GM04503 (cell line): ENCODE data around the gene QARS1.

Source experiments
- DNase-seq: peaks from one replicate; pipeline ENCODE4 v3.0.0-alpha.2; 2012; ENCODE audit warnings: low read depth

Gene QARS1

GRCh38 chr3:49120438-49121131, 16.0 kb upstream of the QARS1 start, which contains the start of gene USP19:
USP19 (minus strand) TSS chr3:49120823; CDS start chr3:49119145, 1,678 bp downstream.
- peak; percentile 59 for DNase-seq

GRCh38 chr3:49120096-49120437, 15.5 kb upstream of the QARS1 start:
- no peak for DNase-seq

DNA sequence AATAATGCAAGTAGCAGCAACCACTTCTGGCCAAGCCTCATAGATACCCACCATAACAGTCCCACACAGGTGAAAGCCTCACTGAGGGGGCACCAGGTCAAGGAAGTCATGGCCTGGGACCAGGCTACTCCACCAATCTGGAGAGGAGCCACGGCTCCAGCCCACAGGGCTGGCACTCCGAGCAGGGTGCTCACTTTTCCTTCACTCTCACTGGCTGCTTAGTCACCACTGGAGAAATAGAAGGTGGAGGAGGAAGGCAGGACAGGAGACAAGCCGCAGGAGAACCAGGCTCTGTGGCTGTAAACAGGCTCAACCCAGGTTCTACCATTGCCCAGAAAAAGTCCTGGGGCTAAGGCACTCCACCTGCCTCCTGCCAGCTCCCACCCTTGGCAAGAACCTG, 14.9 kb upstream of the QARS1 start:
- DNase-seq: no peak

- no peak for DNase-seq
Measured at GRCh38 chr3:49119036-49119435, 14.5 kb upstream of the QARS1 start.

DNA sequence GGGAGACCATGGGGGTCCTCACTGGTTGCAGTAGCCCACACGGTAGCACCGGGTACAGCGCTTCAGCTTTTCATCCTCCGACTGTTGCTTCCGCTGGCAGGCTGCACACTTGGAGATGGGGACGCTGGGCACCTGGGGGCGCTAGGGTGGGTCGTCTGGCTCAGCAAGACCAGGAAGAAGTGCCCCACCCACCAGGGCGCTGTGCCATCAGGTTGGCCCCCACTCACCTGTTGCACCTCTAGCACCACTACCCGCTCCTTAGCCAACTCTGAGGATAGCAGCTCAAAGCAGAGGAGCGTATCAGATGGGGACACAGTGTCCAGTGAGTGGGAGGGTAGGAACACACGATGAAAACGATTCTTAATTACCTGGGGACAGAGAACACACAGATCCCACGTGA, 7.7 kb upstream of the QARS1 start:
- DNase-seq: no peak

DNA sequence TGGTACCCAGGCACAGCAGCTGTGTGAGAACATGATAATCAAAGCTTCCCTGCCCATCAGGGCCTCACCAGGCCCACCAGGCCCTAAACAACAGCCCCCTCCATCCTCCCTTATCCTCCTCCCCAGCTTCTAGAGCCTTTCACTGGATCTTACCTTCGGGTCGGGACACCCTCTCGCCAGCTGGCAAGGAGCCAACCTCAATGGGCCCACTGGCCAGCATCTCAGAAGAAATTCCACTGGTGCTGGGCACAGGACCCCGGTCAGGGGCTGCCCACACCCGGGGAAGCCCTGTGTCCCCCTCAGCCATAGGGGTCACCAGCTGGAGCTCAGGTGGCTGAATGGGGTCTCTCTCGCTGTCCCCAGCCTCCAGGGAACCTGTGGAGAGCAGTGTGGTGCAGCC, 6.8 kb upstream of the QARS1 start:
- DNase-seq: no peak

GRCh38 chr3:49110780-49111179, 6.2 kb upstream of the QARS1 start:
- no peak for DNase-seq

DNA sequence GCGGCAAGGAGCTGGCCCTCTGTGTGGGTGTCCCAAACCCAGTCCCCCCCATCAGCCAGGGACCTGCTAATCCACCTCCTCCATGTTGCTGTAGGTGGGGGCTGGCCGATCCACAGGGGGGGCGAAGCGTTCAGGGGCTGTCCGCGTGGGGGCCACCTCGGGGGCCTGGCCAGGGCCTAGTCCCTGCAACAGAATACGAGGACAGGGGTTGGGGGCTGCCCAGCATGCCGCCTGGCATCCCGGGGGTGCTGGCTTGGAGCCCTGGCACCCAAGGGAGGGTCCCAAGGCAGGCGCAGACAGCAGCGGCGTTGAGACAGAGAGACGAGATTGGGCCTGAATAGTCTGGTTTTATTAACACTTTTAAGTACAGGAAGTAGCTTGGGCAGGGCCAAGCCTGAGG, 3.8 kb upstream of the QARS1 start:
- no peak for DNase-seq

- DNase-seq: no peak
Measured at GRCh38 chr3:49104052-49104426, 518 bp downstream of the QARS1 start.

DNA sequence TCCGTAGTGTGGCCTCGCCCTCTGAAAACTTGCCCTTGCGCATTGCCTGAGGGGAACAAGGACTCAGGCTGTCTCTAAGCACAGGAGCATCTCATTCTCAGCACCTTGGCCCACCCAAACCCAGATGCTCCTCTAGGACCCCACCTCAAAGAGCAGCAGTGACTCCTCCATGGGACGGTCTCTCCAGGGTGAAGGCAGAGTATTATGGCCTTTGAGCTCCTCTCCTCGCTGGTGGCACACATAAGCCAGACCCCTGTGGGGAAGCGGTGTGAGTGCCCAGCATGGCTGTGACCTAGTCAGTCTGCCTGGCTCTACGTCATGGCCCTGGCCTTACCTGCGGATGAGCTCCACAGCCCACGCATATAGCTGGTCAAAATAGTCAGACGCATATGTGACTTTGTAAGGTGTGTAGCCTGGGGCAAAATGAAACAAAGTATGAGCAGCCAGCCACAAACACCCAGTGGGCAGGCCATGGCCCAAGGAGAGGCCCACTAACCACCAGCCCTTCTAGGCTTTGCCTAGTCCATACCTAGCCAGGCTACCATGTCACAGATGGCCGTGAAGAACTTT, 4.4 kb downstream of the QARS1 start:
- DNase-seq: no peak

- no peak for DNase-seq
Measured at GRCh38 chr3:49098910-49099630, 5.5 kb downstream of the QARS1 start.

DNA sequence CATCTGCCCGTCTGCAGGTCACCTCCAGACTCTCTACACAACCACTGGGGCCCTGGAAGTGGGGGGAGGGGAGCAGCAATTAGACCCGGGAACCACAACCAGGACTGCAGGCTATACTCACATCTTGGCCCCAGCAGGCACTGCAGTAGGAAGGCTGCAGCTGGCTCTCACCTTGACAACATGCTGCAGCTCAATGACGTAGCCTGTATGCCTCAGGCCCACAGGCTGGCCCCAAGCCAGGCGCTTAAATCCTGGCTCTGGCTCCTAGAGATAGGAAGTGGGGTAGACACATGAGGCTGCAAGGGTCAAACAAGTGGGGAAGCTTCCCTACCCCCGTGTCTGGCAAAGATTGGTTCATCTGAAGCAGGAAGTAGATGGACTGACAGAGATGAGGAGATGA, 6.1 kb downstream of the QARS1 start:
- no peak for DNase-seq

DNA sequence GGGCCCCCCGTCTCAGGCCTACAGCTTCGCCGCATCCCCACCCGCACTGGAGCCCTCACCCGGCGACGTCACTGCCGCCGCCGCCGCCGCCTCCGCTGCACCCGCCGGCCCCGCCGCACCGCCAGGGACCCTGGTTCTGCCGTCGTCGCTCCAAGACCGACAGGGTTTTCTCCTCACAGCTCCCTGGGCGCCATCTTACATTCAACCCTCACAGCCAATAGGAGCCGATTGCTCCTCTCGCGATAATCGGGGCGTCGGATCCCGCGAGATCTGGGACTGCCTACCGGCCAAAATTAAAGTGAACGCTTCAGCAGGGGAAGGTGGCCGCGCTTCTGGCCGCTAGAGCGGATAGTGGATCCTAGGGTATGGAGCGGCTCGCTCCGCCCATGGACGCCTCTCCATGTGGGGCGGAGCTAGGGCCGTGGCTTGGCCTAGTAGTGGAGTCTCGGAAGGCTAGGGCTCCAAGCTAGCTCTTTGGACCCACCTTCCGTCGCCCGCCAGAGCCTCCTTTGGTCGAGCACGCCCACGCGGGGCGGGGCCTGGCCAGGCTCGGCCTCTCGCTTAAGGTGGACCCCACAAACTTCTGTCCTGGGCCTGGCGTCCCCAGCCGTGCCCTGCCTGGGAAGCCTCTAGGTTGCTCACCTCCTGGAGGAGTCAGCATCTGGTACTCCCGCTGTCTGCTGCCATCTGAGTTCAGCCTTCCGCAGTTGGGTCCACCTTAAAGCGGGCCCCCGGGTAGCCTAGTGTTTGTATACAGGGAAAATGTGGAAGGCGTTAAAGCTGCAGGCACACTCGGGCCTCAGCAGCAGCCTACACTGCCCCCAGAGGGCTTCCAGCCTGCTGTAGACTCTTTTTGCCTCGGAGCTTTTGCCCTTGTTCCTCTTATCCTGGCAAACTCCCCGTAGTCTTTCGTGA, 10.4 kb downstream of the QARS1 start, which contains the start of gene QRICH1:
Gene QRICH1, minus strand, starts transcription at position 219 of the 915 bp plus-strand sequence. CDS start 17,054 bp downstream, outside the sequence.
- DNase-seq: peak; percentile 90

- peak; percentile 22 for DNase-seq
Measured at GRCh38 chr3:49092938-49093852, 11.4 kb downstream of the QARS1 start.

GRCh38 chr3:49081429-49081828, 23.1 kb downstream of the QARS1 start:
- no peak for DNase-seq

DNA sequence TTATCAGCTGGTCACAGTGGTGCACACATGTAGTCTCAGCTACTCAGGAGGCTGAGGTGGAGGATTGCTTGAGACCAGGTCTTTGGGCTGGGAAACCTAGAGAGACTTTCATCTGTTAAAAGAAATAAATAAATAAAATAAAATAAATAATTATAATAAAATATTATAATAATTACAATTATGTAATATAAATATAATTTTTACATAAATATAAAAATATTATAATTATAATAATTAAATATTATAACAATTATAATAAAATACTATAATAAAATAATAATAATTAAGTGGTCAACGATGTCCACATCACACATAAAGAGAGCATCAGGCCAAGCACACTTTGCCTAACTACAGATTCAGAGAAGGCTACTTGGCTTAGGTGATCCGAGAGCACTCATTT, 25.3 kb downstream of the QARS1 start:
- no peak for DNase-seq

GRCh38 chr3:49076646-49077045, 27.9 kb downstream of the QARS1 start:
- no peak for DNase-seq

DNA sequence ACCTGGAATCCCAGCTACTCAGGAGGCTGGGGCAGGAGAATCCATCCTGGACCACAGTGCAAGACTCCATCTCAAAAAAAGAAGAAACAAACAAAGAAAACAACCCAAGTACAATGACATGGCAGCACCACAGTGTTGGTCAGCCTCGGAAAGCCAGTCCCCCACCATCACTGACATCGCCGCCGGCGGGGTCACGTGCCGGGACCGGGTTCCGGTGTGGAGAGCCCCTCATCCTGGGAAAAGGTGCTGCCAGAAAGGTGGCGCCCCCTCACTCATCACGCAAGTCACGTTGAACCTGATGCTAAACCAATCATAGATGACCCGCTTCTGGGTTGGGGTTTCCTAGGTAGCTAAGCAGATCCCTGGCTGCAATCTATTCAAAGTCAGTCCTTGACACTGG, 28.4 kb downstream of the QARS1 start:
- DNase-seq: no peak

GRCh38 chr3:49058011-49058410, 46.5 kb downstream of the QARS1 start:
- no peak for DNase-seq

DNA sequence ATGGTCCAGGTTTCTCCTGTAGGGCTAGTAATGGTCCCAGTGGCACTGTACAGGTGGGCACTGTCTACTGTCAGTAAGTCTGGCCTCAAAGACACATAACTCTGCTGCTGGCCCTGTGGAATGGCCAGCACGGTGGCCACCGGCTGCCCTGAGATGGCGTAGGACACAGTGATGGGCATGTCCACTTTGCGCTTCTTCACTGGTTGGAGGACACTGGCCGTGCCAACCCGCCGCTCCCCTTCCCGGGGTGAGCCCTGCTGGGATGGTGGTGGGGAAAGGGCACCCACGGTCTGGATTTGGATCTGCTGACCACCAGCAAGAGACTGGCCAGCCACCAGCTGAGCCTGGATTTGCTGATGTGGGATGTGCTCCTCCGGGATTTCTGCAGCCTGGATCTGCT, 47.3 kb downstream of the QARS1 start:
- DNase-seq: no peak

GRCh38 chr3:49054344-49054862, 50.2 kb downstream of the QARS1 start:
- no peak for DNase-seq
